Activated naive CD4-positive, alpha-beta T cell treated with anti-CD3 and anti-CD28 coated beads, Interleukin-2, amount 50 U/mL, for 24 hours (primary cell): ENCODE measurements around the gene TMEM169.

Source experiments
- H3K27ac Mint-ChIP-seq: one replicate; pipeline ENCODE4 v1.8.0; 2021; ENCODE audit warnings: mild to moderate bottlenecking, mixed read lengths
- H3K27me3 Mint-ChIP-seq: one replicate; pipeline ENCODE4 v1.8.0; 2021; ENCODE audit warnings: mixed read lengths
- H3K36me3 Mint-ChIP-seq: one replicate; pipeline ENCODE4 v1.8.0; 2021; ENCODE audit warnings: mixed read lengths
- H3K4me1 Mint-ChIP-seq: one replicate; pipeline ENCODE4 v1.8.0; 2021; ENCODE audit warnings: mixed read lengths
- H3K4me3 Mint-ChIP-seq: one replicate; pipeline ENCODE4 v1.8.0; 2021; ENCODE audit warnings: mild to moderate bottlenecking, mixed read lengths
- H3K9me3 Mint-ChIP-seq: one replicate; pipeline ENCODE4 v1.8.0; 2021; ENCODE audit warnings: mixed read lengths

Gene TMEM169

GRCh38 chr2:216082117-216082711 is 495 bp downstream of the TMEM169 start:
- Mint-ChIP-seq H3K9me3 (no peaks in the 10 kb centered on the region), H3K4me1 (peaks cover 76% of the 10 kb centered on the region), H3K36me3 (peaks cover 1% of the 10 kb centered on the region), H3K27ac (peak overlapping the region; percentile 76), H3K27me3 (no peaks in the 10 kb centered on the region), H3K4me3 (peak overlapping the region; percentile 98)

DNA sequence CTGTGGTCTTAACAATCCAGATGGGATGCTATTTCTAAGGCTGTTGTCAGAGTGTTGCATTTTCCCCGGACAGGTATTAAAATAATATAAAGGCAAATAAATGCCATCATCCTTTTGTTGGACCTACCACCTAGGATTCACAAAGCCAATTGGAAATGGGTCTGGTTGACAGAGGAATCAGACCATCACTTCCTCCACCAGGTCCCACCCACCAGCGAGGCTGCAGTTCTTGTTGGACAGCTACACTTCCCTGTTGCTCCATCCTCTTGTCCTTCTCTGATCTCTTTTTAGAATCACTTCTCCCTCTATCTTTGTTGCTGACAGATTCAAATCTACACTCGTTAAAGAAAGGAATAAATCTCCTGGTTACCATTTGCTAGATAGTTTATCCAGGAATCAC is 1.1 kb downstream of the TMEM169 start:
- H3K4me1 Mint-ChIP-seq = peaks cover 76% of the 10 kb centered on the region
- H3K36me3 Mint-ChIP-seq = peaks cover 1% of the 10 kb centered on the region
- peak overlapping the region; percentile 98 for H3K4me3 Mint-ChIP-seq
- peak overlapping the region; percentile 76 for H3K27ac Mint-ChIP-seq
- no peaks in the 10 kb centered on the region for H3K27me3 Mint-ChIP-seq
- no peaks in the 10 kb centered on the region for H3K9me3 Mint-ChIP-seq

DNA sequence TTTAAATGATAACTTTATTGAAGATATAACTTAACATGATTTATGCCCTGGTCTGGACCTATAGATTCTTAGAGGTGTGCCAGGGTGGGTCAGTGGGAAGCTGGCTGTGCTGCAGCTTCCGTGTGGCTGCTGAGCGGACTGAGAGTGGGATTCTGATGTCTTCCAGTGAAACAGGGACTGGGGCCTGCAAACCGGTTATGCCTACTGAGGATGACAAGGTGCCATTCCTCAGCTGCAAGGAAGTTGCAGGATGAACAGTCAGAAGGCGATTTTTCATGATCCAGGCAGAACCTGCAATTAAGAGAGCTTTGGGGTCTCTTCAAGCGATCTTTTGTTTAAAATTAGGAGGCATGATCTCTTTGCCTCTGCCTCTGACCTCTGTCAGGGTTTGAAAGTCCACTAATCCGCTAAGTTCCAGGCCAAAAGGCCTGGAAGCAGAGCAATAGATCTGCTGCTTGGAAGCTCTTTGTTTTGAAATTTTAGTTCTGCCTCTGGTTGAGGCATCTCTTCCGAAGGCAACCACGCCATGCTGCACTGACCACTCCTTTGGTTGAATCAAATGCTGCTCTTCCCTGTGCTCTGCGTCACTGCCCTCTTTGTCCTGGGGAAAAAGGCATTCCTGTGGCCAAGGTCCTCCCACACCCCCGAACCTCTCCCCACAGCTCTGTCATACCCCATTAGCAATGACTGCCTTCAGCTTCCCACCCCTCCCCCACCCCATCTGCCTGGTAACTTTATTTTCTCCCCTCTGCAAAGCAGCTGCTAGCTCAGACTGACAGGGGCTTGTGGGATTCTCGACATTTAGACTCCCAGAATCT is 2.0 kb downstream of the TMEM169 start:
- Mint-ChIP-seq H3K27ac (peak overlapping the region; percentile 96), H3K9me3 (no peaks in the 10 kb centered on the region), H3K4me1 (peaks cover 72% of the 10 kb centered on the region), H3K4me3 (peak overlapping the region; percentile 72), H3K36me3 (peaks cover 1% of the 10 kb centered on the region), H3K27me3 (no peaks in the 10 kb centered on the region)

GRCh38 chr2:216084547-216084946 is 2.8 kb downstream of the TMEM169 start:
- H3K4me3 Mint-ChIP-seq = peak overlapping the region; percentile 72
- no peaks in the 10 kb centered on the region for H3K27me3 Mint-ChIP-seq
- peak overlapping the region; percentile 96 for H3K27ac Mint-ChIP-seq
- peaks cover 5% of the 10 kb centered on the region for H3K36me3 Mint-ChIP-seq
- no peaks in the 10 kb centered on the region for H3K9me3 Mint-ChIP-seq
- H3K4me1 Mint-ChIP-seq = peaks cover 74% of the 10 kb centered on the region

DNA sequence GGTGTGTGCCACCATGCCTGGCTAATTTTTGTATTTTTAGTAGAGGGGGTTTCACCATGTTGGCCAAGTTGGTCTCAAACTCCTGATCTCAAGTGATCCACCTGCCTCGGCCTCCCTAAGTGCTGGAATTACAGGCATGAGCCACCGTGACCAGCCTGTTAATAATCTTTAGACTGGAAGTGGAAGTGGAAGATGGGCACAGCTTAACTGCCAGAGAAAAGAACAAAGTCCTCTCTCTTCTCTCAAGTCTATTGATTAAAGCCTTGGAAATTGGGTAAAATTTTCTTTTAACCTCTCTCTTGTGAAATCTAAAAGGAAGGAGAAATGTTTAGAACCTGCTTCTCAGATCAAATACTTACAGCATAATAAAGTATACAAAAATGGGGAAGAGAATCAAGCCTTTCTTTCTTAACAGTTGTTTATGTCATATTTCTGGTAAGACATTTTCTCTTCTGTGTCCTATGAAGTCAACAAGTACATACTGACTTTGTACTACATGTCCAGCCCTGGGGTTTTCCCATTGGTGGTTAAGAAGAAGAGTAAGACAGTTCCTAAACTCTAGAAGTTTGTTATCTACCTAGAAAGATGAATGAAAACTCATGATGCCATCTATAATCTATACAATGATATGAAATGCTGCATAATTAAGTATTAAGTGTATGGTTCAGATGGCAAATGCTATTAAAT is 4.6 kb downstream of the TMEM169 start:
- no peak overlapping the region for H3K4me3 Mint-ChIP-seq
- H3K4me1 Mint-ChIP-seq = peaks cover 71% of the 10 kb centered on the region
- H3K27ac Mint-ChIP-seq = peak overlapping the region; percentile 44
- H3K9me3 Mint-ChIP-seq = no peaks in the 10 kb centered on the region
- no peaks in the 10 kb centered on the region for H3K27me3 Mint-ChIP-seq
- H3K36me3 Mint-ChIP-seq = peaks cover 6% of the 10 kb centered on the region

- Mint-ChIP-seq H3K27me3 (no peaks in the 10 kb centered on the region), H3K4me1 (peaks cover 43% of the 10 kb centered on the region), H3K27ac (no peak overlapping the region), H3K36me3 (peaks cover 6% of the 10 kb centered on the region), H3K9me3 (no peaks in the 10 kb centered on the region), H3K4me3 (no peak overlapping the region)
These were observed 8.7 kb downstream of the TMEM169 start for GRCh38 chr2:216090369-216090786.

DNA sequence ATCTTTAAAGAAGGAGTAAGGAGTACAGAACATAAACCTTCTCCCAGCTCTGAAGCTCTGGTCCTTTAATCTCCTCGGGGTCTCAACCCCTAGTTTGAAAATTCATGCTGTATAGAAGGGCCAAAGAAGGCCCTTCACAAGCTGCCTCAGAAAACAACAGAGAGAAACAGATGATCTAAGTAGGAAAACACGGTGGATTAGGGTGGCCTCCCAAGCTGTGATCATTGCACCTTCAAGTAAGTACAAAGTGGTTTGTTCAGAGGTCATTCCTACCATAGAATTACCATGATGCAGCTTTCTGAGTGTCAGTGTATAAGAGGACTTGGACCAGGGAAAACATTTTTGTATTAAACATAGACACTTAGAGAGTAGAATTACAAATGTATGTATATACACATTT is 10.9 kb downstream of the TMEM169 start:
- H3K27ac Mint-ChIP-seq = no peak overlapping the region
- H3K9me3 Mint-ChIP-seq = no peaks in the 10 kb centered on the region
- no peaks in the 10 kb centered on the region for H3K27me3 Mint-ChIP-seq
- H3K4me3 Mint-ChIP-seq = no peak overlapping the region
- H3K4me1 Mint-ChIP-seq = peaks cover 29% of the 10 kb centered on the region
- H3K36me3 Mint-ChIP-seq = peaks cover 8% of the 10 kb centered on the region

DNA sequence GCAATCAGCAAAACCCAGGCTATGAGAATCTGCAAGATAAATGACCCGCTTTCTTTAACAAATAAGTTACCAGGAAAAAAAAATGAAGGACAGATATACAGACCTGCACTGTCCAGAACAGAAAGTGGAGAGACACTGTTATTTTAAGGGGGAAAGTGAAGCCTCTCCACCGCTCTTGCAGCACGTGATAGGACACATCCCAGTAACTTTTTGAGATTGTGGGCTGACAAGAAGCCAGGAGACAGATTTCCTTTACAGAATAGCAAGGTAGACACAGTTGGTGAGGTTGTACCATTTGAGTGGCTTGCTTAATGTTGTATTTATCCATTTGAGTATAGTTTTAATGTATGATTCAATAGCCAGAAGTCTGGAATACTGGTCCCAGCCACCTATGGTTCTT is 13.0 kb downstream of the TMEM169 start:
- Mint-ChIP-seq H3K27me3 (no peaks in the 10 kb centered on the region), H3K4me3 (no peak overlapping the region), H3K27ac (no peak overlapping the region), H3K36me3 (peaks cover 3% of the 10 kb centered on the region), H3K9me3 (no peaks in the 10 kb centered on the region), H3K4me1 (peaks cover 23% of the 10 kb centered on the region)

- Mint-ChIP-seq H3K36me3 (peaks cover 7% of the 10 kb centered on the region), H3K4me3 (no peak overlapping the region), H3K9me3 (no peaks in the 10 kb centered on the region), H3K27ac (no peak overlapping the region), H3K27me3 (no peaks in the 10 kb centered on the region), H3K4me1 (peaks cover 3% of the 10 kb centered on the region)
These were observed 17.0 kb downstream of the TMEM169 start for GRCh38 chr2:216098421-216099334.

DNA sequence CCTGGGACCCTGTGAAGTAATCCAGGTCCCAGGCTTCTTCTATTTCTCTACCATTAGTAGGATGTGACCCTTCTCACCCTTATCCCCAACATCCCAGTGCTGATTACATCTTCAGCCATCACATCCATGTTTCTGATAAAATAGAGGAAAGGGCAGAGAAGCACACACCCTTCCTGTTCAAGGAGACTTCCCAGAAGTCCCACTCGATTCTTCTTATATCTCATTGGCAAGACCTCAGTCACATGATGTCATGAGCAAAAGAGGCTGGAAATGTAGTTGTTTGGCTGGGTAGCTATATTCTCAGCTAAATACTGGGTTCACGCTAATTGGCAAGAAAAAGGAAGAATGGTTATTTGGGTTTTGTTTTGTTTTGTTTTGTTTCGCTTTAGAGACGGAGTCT is 19.4 kb downstream of the TMEM169 start:
- H3K27me3 Mint-ChIP-seq = no peaks in the 10 kb centered on the region
- H3K4me3 Mint-ChIP-seq = no peak overlapping the region
- no peak overlapping the region for H3K27ac Mint-ChIP-seq
- peaks cover 5% of the 10 kb centered on the region for H3K36me3 Mint-ChIP-seq
- H3K4me1 Mint-ChIP-seq = no peaks in the 10 kb centered on the region
- no peaks in the 10 kb centered on the region for H3K9me3 Mint-ChIP-seq

DNA sequence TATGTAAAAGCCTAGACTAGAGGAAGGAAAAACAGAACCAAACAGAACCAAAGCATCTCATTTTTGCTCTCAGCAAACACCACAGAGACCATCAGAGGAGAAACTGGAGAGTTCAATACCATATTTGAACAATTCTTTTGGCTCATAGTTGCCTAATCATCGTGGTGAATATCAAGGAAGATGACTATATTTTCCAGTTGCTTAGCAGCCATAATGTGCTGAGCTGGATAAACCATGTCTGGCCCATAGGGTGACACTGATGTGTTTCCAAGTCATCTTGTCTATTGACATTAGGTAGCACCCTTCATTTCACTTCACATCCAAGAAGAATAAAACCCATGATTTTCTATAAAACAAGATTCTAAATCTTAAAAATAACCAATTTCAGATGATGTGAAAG is 21.5 kb downstream of the TMEM169 start:
- Mint-ChIP-seq H3K9me3 (no peaks in the 10 kb centered on the region), H3K4me1 (no peaks in the 10 kb centered on the region), H3K36me3 (peaks cover 5% of the 10 kb centered on the region), H3K27me3 (no peaks in the 10 kb centered on the region), H3K4me3 (no peak overlapping the region), H3K27ac (no peak overlapping the region)

DNA sequence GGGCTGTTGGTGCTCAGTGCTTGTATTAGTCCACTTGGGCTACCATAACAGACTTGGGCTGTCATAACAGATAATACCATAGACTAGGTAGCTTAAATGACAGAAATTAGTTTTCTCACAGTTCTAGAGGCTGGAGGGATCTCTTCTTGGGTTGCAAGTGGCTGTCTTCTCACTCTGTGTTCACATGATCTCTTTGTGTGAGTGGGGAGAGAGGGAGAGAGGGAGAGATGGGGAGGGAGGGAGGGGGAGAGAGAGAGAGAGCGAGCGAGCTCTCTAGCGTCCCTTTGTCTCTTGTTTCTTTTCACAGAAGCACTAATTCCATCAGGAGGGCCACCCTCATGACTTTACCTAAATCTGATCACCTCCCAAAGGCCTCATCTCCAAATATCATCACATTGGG is 23.0 kb downstream of the TMEM169 start:
- H3K4me1 Mint-ChIP-seq = peaks cover 9% of the 10 kb centered on the region
- no peaks in the 10 kb centered on the region for H3K9me3 Mint-ChIP-seq
- peaks cover 9% of the 10 kb centered on the region for H3K36me3 Mint-ChIP-seq
- no peak overlapping the region for H3K4me3 Mint-ChIP-seq
- H3K27ac Mint-ChIP-seq = no peak overlapping the region
- H3K27me3 Mint-ChIP-seq = no peaks in the 10 kb centered on the region

DNA sequence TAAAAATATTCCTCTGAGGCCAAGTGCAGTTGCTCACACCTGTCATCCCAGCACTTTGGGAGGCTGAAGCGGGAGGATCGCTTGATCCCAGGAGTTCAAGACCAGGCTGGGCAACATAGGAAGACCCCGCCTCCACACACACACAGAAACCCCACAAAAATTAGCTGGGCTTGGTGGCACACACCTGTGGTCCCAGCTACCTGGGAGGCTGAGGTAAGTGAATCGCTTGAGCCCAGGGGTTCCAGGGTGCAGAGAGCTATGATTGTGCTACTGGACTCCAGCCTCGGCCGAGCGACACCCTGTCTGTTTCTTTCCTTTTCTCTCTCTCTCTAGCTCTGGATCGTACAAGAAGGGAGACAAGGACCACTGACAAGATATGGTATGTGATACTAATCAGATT is 25.6 kb downstream of the TMEM169 start:
- Mint-ChIP-seq H3K27me3 (no peaks in the 10 kb centered on the region), H3K36me3 (peaks cover 17% of the 10 kb centered on the region), H3K27ac (no peak overlapping the region), H3K4me3 (no peak overlapping the region), H3K9me3 (no peaks in the 10 kb centered on the region), H3K4me1 (peaks cover 32% of the 10 kb centered on the region)

- Mint-ChIP-seq H3K9me3 (no peaks in the 10 kb centered on the region), H3K4me1 (peaks cover 36% of the 10 kb centered on the region), H3K4me3 (peak overlapping the region; percentile 100), H3K27me3 (no peaks in the 10 kb centered on the region), H3K27ac (no peak overlapping the region), H3K36me3 (peaks cover 19% of the 10 kb centered on the region)
These were observed 26.0 kb downstream of the TMEM169 start for GRCh38 chr2:216107760-216108159.

DNA sequence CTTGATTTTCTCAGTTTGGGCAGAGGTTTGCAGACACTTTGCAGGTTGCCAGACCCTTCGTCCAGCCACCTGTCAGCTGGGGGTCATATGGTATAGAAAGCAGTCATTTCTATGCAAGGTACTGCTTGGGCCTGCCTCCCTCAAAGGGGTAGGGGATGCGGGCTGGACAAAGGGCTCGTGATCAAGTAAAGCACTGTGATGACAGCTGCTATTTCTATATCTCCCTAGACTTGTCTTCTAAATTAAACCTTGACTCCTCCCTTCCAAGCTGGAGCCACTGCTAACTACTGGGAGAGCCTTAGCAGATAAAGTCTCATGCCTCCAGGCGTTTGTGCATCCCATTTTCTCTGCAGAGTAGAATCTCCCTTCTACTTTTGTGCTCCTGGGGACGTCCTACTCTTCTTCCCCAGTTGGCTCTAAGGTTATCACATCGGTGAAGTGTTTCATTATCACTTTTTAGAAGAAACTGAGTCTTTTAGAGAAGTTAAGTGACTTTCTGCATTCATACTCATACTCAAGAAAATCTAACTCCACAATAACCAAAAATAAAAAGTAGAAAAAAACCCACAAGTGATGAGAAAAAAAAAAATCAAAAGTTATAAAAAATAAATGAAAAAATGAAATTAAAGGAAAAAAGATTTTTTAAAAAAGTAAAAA is 26.7 kb downstream of the TMEM169 start:
- peak overlapping the region; percentile 100 for H3K4me3 Mint-ChIP-seq
- no peaks in the 10 kb centered on the region for H3K27me3 Mint-ChIP-seq
- H3K4me1 Mint-ChIP-seq = peaks cover 43% of the 10 kb centered on the region
- H3K36me3 Mint-ChIP-seq = peaks cover 26% of the 10 kb centered on the region
- H3K27ac Mint-ChIP-seq = peak overlapping the region; percentile 100
- no peaks in the 10 kb centered on the region for H3K9me3 Mint-ChIP-seq
